Adrenal gland (tissue), 12 donors: Measurements from ENCODE around the gene ITPR1. TPM values are rescaled to one million over a fixed set of nuclear protein-coding genes. Genes with fewer than 3 reads are reported as not detected.

Experiments
- DNase-seq, 7 donors: peaks; one replicate each; pipeline ENCODE4 v3.0.0-alpha.2; 2019 to 2020
- H3K27ac ChIP-seq, 5 donors: fragments of 200-600 bp; sonication (generic) in 4 of 5; 1 replicate in 3 of 5; 2 replicates in 2 of 5; pipeline versions ENCODE4 v1.5.1 to v1.8.0; 2016 to 2020; ENCODE audit warnings: mild to moderate bottlenecking in 1 of 5
- H3K27me3 ChIP-seq: fragments of 200-600 bp; 2 replicates; pipeline ENCODE4 v1.8.0; 2021
- H3K36me3 ChIP-seq, 2 donors: fragments of 200-600 bp; replicated peaks in 1 of 2; 1 replicate in 1 of 2; 2 replicates in 1 of 2; pipeline versions ENCODE4 v1.5.1 to v1.8.0; 2018 to 2022
- H3K4me1 ChIP-seq, 2 donors: fragments of 200-600 bp; replicated peaks in 1 of 2; 1 replicate in 1 of 2; 2 replicates in 1 of 2; pipeline versions ENCODE4 v1.5.1 to v1.8.0; 2018 to 2021
- H3K4me3 ChIP-seq, 4 donors: fragments of 200-600 bp; sonication (generic) in 3 of 4; one replicate each; pipeline ENCODE4 v1.5.1; 2016 to 2018
- H3K9me3 ChIP-seq, 3 donors: fragments of 200-600 bp; sonication (generic) in 1 of 3; replicated peaks in 1 of 3; 1 replicate in 2 of 3; 2 replicates in 1 of 3; pipeline versions ENCODE4 v1.5.1 to v1.8.0; 2016 to 2021
- POLR2A ChIP-seq, 2 donors: fragments of 450-650 bp; IDR thresholded peaks; one replicate each; pipeline ENCODE4 v1.6.1; 2017; ENCODE audit warnings: antibody characterized with exemption in 2 of 2, mild to moderate bottlenecking in 2 of 2, moderate library complexity in 1 of 2
- WGBS, 4 donors: extraction: QIAGEN DNeasy Blood & Tissue Kit in 2 of 4; methylation state at CpG; one replicate each; pipeline versions ENCODE4 v1.1.5 to v1.1.7; 2013 to 2017; 5-methylcytosine and 5-hydroxymethylcytosine counted together
- intact Hi-C, 2 donors: fragments of 100-400 bp; cut with DNase I; formaldehyde crosslinking; loops; one replicate each; pipeline versions ENCODE4 v1.14.1 to v1.15.0; 2022 to 2023
- polyA plus RNA-seq, 3 donors: library from polyadenylated mRNA; stranded (reverse); fragments of 200-250 nt in 2 of 3; fragments of 350-450 nt in 1 of 3; fragmentation: Illumina TruSeq in 1 of 3; extraction: RNeasy Lipid Tissue Mini Kit (QIAGEN cat#74804) in 1 of 3; gene quantifications; one replicate each; pipeline ENCODE4 v1.2.3, GENCODE V29; 2013 to 2014
- total RNA-seq, 9 donors: library from RNA; depleted of rRNA in 4 of 9; stranded (reverse); fragments of >200 nt in 4 of 9; fragments of 120-200 nt in 1 of 9; fragmentation: NEBNext Ultra II Directional in 1 of 9; extraction: Animal tissue kit (Norgen Biotek cat#: 25700) in 1 of 9; gene quantifications; one replicate each; pipeline versions ENCODE4 v1.1.0 to v1.2.4, GENCODE V29; 2013 to 2023
- TF ChIP-seq, protein P1 (sequence below), 6 experiments: fragments of 450-650 bp in 4 of 6; fragments of 200-600 bp in 2 of 6; sonication (generic) in 1 of 6; IDR thresholded peaks; 1 replicate in 5 of 6; 2 replicates in 1 of 6; pipeline versions ENCODE4 v1.5.1 to v1.8.0; 2016 to 2021; ENCODE audit warnings: antibody characterized with exemption in 6 of 6, mild to moderate bottlenecking in 2 of 6, moderate library complexity in 1 of 6
- donor health status: healthy with polysubstance abuse.
- donor health status: Bipolar disorder and iron deficiency.
- donor health status: DM: yes; HTN: yes; CAD: no.
- donor health status: DM: no; HTN: no; CAD: no.
- donor health status: DM: no; HTN: no; CAD: no.
- donor health status: DM: yes; HTN: yes; CAD: no.

Gene ITPR1
- total and polyA plus RNA-seq, 12 donors, result 21.6 to 198 (median 76.6) TPM

DNA sequence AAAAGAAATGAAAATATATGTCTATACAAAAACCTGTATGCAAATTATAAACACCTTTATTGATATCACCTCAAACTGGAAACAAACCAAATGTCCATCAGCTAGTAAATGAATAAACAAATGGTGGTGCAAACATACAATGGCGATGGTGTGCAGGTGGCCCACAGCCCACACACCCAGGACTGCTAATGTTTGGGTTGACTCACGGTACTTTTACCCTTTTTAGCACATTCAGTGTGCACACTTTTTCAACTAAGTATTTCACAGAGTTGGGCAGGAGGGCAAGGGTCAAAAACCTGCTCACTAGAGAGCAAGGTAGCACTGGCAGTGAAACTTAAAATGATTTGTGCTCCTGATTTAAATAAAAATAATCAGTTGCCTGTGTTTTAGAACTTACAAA lies 363.0 kb downstream of the ITPR1 start:
- Histone ChIP-seq H3K36me3 (no peaks in the 10 kb centered on the region), H3K9me3 (peaks cover 0 to 5% (median 0%) of the 10 kb centered on the region in 3 donors), H3K27ac (no peak overlapping the region), H3K4me1 (peaks cover 3 to 12% of the 10 kb centered on the region in 2 donors), H3K27me3 (no peaks in the 10 kb centered on the region), H3K4me3 (no peak overlapping the region)
- no peak for DNase-seq
- WGBS, 4 donors, result 48 to 53% (median 50%) methylated on average over 2 of the region's 2 CpGs
- intact Hi-C loops, result no loop called here
- TF ChIP-seq, protein P1, sequence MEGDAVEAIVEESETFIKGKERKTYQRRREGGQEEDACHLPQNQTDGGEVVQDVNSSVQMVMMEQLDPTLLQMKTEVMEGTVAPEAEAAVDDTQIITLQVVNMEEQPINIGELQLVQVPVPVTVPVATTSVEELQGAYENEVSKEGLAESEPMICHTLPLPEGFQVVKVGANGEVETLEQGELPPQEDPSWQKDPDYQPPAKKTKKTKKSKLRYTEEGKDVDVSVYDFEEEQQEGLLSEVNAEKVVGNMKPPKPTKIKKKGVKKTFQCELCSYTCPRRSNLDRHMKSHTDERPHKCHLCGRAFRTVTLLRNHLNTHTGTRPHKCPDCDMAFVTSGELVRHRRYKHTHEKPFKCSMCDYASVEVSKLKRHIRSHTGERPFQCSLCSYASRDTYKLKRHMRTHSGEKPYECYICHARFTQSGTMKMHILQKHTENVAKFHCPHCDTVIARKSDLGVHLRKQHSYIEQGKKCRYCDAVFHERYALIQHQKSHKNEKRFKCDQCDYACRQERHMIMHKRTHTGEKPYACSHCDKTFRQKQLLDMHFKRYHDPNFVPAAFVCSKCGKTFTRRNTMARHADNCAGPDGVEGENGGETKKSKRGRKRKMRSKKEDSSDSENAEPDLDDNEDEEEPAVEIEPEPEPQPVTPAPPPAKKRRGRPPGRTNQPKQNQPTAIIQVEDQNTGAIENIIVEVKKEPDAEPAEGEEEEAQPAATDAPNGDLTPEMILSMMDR (IDR thresholded peaks at IDR 0.05), result no peak
- no peak for TF ChIP-seq POLR2A (IDR thresholded peaks at IDR 0.05)

- Histone ChIP-seq H3K27ac (no peak overlapping the region), H3K4me3 (no peak overlapping the region), H3K36me3 (no peaks in the 10 kb centered on the region), H3K4me1 (peaks cover 3 to 12% of the 10 kb centered on the region in 2 donors), H3K27me3 (no peaks in the 10 kb centered on the region), H3K9me3 (peaks cover 0 to 9% (median 0%) of the 10 kb centered on the region in 3 donors)
- no peak for DNase-seq
- intact Hi-C loops, result no loop called here
- TF ChIP-seq, protein P1 (IDR thresholded peaks at IDR 0.05), result no peak
- no peak for TF ChIP-seq POLR2A (IDR thresholded peaks at IDR 0.05)
- 85 to 96% (median 87%) methylated on average over 4 of the region's 4 CpGs for WGBS, 4 donors
Measured at GRCh38 chr3:4856564-4856963, 363.4 kb downstream of the ITPR1 start.

- DNase-seq, result no peak
- Histone ChIP-seq H3K27ac (no peak overlapping the region), H3K9me3 (peaks cover 0 to 10% (median under 1%) of the 10 kb centered on the region in 3 donors), H3K36me3 (no peaks in the 10 kb centered on the region), H3K4me1 (peaks cover 3 to 12% of the 10 kb centered on the region in 2 donors), H3K27me3 (no peaks in the 10 kb centered on the region), H3K4me3 (no peak overlapping the region)
- WGBS, 4 donors, result 52 to 60% (median 54%) methylated on average over 5 of the region's 5 CpGs
- TF ChIP-seq, protein P1 (IDR thresholded peaks at IDR 0.05), result no peak
- no peak for TF ChIP-seq POLR2A (IDR thresholded peaks at IDR 0.05)
- intact Hi-C loops, result no loop called here
Measured at GRCh38 chr3:4856986-4857385, 363.8 kb downstream of the ITPR1 start.

DNA sequence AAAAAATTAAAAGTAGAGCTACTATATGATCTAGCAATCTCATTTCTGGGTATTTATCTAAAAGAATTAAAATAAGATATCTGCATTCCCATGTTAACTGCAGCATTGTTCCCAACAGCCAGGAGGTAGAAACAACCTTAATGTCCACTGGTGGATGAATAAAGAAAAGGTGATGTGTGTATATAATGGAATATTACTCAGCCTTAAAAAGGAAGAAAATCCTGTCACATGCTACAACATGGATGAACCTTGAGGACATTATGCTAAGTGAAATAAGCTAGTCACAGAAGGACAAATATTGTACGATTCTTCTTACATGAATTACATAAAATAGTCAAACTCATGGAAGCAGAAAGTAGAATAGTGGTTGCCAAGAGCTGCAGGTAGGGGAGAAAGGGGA lies 366.6 kb downstream of the ITPR1 start:
- WGBS, 4 donors, result 84 to 97% (median 85%) methylated on average over 1 of the region's 1 CpG
- TF ChIP-seq, protein P1 (IDR thresholded peaks at IDR 0.05), result no peak
- TF ChIP-seq POLR2A (IDR thresholded peaks at IDR 0.05), result no peak

More for the DNA sequence above, 366.6 kb downstream of the ITPR1 start:
- H3K4me1 ChIP-seq, result no peaks in the 10 kb centered on the region
- H3K4me3 ChIP-seq, result no peak overlapping the region
- intact Hi-C loops, result no loop called here
- H3K9me3 ChIP-seq, result peaks cover 0 to 12% (median 10%) of the 10 kb centered on the region in 3 donors
- no peak overlapping the region for H3K27ac ChIP-seq
- no peak for DNase-seq
- H3K36me3 ChIP-seq, result no peaks in the 10 kb centered on the region
- H3K27me3 ChIP-seq, result no peaks in the 10 kb centered on the region
